GM18517 (cell line): ENCODE results near the gene IFIT1.
"Not testable (repeated sequence)": the region's sequence is repeated elsewhere in the genome, so short reads cannot be mapped to it uniquely, and the experiment has no call there.

Source experiments
- ATAC-seq: cut with Tn5 transposase; IDR thresholded peaks from one replicate; pipeline ENCODE4 v1.9.1; 2021; ENCODE audit warnings: mild to moderate bottlenecking, moderate library complexity; ENCODE audit not compliant: unreplicated experiment

Gene IFIT1

GRCh38 chr10:89427629-89428028, 35.2 kb downstream of the IFIT1 start:
- no peak for ATAC-seq

GRCh38 chr10:89428877-89429276, 36.5 kb downstream of the IFIT1 start:
- ATAC-seq, result no peak

DNA sequence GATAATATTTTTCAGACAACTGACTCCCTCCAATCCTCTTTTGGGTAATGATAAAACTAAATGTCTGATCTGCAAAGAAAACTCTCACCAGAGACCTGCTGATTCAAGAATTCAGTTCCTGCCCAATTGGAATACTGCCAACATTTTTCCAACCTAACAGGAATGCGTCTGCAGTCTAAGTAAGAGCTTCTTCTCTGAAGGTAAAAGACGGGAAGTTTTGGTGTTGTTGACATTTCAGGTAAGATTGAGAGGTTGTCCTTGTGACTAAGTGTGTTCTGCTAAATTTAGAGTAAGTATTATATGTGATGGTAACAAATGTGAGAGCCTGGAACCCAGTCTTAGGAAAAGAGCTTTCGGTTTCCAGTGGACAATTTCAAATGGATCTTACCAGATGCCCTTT, 39.6 kb downstream of the IFIT1 start:
- ATAC-seq, result no peak

DNA sequence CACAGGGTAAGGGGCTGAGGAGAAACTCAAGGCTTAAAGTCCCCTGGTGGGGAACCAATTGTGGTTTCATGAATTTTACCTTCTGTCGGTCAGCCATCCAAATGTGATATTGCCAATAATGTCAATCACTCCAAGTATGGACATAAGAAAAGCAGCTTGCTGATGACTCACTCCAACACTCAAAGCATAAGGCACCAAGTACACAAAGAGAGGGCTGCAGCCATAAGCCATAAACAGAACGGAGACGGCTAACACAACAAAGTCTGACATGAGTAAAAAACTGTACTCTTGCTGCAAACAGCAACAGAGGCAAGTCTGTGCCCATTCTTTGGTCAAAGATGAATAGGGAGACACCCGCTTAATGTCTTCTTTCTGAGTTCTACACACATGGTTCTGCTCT, 46.1 kb downstream of the IFIT1 start:
- no peak for ATAC-seq

DNA sequence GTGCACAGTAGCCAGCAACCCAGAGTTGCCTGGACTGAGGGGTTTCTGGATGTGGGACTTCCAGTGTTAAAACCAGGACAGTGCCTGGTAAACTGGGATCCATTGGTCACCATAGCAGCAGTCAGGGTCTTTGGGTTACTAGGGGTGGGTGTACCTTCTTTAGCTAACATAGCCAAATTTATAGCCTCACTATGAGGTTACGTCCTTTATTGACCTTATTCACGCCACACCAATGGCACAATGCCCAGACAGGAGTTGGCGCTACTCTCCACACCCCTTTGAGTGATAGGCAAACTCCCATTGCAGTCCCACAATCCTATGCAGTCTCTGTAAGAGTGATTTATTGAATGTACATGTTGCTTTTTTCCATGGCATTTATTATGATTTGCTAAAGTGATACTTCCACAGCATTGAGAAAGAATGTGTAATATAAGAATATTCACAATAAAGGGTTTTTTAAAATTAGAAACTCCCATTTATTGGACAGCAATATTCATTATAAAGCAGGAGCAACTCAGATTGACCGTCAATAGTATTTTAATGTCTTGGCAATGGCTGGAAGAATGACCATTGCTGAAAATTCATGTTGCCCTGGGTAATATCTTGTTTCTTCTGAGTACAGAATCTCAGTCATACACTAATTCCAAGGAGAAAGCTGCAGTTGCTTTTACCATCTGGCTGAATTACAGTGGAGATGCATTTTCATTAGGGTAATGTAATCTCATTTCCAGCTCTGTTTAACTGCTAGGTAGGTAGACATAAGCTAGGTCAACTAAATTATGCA, 48.0 kb downstream of the IFIT1 start:
- ATAC-seq, result no peak

GRCh38 chr10:89442289-89442688, 49.9 kb downstream of the IFIT1 start:
- ATAC-seq, result no peak

GRCh38 chr10:89444819-89445218, 52.4 kb downstream of the IFIT1 start:
- ATAC-seq, result not testable (repeated sequence)

- ATAC-seq, result no peak
These were observed 58.5 kb downstream of the IFIT1 start for GRCh38 chr10:89450901-89451300.

- no peak for ATAC-seq
These were observed 59.8 kb downstream of the IFIT1 start for GRCh38 chr10:89452193-89452592.

- no peak for ATAC-seq
These were observed 62.3 kb downstream of the IFIT1 start for GRCh38 chr10:89454561-89455347.
